Fibroblast of the aortic adventitia (primary cell): Measurements from ENCODE around the gene GBGT1. TPM values are rescaled to one million over a fixed set of nuclear protein-coding genes. Genes with fewer than 3 reads are reported as not detected.

Experiments used
- DNase-seq: peaks from one replicate; pipeline ENCODE4 v3.0.0-alpha.2; 2010; ENCODE audit warnings: low read depth
- H3K4me3 ChIP-seq: 2 replicates; pipeline ENCODE4 v1.5.1; 2011; ENCODE audit warnings: low read depth, mild to moderate bottlenecking, control low read depth, low read length, moderate library complexity
- CTCF ChIP-seq: IDR thresholded peaks from 2 replicates; pipeline ENCODE4 v1.5.1; 2011; ENCODE audit warnings: mild to moderate bottlenecking, low read length, control low read depth, inconsistent platforms; ENCODE audit not compliant: insufficient read depth
- total RNA-seq: library from RNA; depleted of rRNA; stranded (reverse); fragments of >200 nt; gene quantifications from 2 replicates; pipeline ENCODE4 v1.2.3, GENCODE V29; 2012; ENCODE audit warnings: low replicate concordance

Gene GBGT1
- total RNA-seq, 1 donor = 1.6 TPM

DNA sequence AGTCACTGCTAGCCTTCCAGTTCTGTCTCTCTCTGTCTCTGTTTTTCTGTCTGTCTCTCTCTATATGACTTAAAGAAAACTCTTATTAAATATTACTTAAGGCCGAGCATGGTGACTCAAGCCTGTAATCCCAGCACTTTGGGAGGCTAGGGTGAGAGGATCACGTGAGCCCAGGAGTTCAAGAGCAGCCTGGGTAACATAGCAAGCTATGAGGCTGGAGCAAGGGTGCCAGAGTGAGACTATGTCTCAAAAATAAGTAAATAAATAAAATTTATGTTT, 1.7 kb upstream of the GBGT1 start:
- H3K4me3 ChIP-seq = no peak overlapping the region
- no peak for TF ChIP-seq CTCF
- no peak for DNase-seq

GRCh38 chr9:133164191-133164590, 477 bp upstream of the GBGT1 start:
- peak overlapping the region; percentile 60 for H3K4me3 ChIP-seq
- no peak for DNase-seq
- no peak for TF ChIP-seq CTCF

GRCh38 chr9:133162861-133163503, 732 bp downstream of the GBGT1 start:
- no peak for TF ChIP-seq CTCF
- H3K4me3 ChIP-seq = peak overlapping the region; percentile 60
- no peak for DNase-seq

DNA sequence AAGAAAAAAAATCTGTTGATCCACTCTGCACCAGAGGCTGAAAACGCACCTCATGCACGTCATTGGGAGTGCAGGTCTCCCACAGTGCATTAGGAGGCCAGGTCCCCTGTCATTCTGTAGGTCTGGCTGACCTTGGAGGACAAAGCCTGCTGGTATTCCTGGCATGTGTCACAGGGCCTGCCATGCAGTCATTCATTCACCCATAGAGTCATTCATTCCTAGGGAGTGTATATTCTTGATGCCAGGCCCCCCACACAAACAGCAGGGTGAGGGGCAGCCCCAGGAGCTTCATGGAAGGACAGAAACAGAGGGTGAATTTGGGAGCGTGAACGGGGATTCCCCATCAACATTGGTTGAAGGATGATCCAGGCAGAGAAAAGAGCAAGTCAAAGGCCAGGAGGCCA, 2.2 kb downstream of the GBGT1 start:
- no peak for DNase-seq
- H3K4me3 ChIP-seq = no peak overlapping the region
- no peak for TF ChIP-seq CTCF

- H3K4me3 ChIP-seq = no peak overlapping the region
- DNase-seq = peak; percentile 59
- TF ChIP-seq CTCF = peak; percentile 90
Observed at GRCh38 chr9:133160742-133161546, 2.8 kb downstream of the GBGT1 start.

- H3K4me3 ChIP-seq = no peak overlapping the region
- TF ChIP-seq CTCF = no peak
- DNase-seq = no peak
Observed at GRCh38 chr9:133158695-133159094, 5.0 kb downstream of the GBGT1 start.

GRCh38 chr9:133155156-133155555, 8.6 kb downstream of the GBGT1 start:
- no peak overlapping the region for H3K4me3 ChIP-seq
- no peak for DNase-seq
- no peak for TF ChIP-seq CTCF
